ENCODE measurements around the gene CPPED1.

Gene CPPED1

DNA sequence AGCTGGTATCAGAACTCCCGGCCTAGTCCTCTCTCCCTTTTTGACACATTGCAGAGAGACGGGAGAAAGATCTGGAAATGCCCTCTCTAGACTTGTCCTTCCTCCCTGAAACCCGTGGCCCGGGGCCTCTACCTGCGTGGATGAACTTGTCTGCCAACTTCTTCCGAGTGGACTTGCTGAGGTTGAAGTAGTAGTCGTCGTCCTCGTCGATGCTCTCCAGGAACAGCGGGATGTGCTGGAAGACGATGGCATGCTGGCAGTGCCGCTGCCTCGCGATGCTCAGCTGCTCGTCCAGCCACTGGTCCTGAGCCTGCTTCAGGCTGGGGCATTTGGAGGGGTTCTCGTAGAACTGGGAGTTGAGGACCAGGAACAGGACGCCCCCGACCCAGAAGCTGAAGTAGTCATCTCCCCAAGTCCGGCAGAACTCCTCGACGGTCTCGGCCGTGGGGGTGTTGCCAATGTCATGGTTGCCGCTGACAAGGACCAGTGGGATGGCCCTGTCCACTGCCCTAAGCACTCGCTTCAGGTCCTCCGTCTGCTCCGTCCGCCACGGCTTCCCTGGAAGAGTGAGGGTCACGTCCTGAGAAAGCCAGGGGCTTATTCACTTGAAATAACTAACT is 99.1 kb downstream of the CPPED1 start:
- no peak for DNase-seq (ENCODE audit: low read depth)
- no peak overlapping the region for H3K4me3 ChIP-seq (ENCODE audit: control insufficient read depth, low read depth, low read length)
- TF ChIP-seq, protein P1, sequence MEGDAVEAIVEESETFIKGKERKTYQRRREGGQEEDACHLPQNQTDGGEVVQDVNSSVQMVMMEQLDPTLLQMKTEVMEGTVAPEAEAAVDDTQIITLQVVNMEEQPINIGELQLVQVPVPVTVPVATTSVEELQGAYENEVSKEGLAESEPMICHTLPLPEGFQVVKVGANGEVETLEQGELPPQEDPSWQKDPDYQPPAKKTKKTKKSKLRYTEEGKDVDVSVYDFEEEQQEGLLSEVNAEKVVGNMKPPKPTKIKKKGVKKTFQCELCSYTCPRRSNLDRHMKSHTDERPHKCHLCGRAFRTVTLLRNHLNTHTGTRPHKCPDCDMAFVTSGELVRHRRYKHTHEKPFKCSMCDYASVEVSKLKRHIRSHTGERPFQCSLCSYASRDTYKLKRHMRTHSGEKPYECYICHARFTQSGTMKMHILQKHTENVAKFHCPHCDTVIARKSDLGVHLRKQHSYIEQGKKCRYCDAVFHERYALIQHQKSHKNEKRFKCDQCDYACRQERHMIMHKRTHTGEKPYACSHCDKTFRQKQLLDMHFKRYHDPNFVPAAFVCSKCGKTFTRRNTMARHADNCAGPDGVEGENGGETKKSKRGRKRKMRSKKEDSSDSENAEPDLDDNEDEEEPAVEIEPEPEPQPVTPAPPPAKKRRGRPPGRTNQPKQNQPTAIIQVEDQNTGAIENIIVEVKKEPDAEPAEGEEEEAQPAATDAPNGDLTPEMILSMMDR (conservative IDR thresholded peaks at IDR 0.05; ENCODE audit: control insufficient read depth, insufficient read depth, low read depth, low read length), result no peak

- peak; percentile 41 for DNase-seq (ENCODE audit: low read depth)
- TF ChIP-seq, protein P1 (conservative IDR thresholded peaks at IDR 0.05; ENCODE audit: control insufficient read depth, insufficient read depth, low read depth, low read length), result no peak
Measured at GRCh38 chr16:12703935-12704334, 99.8 kb downstream of the CPPED1 start.

DNA sequence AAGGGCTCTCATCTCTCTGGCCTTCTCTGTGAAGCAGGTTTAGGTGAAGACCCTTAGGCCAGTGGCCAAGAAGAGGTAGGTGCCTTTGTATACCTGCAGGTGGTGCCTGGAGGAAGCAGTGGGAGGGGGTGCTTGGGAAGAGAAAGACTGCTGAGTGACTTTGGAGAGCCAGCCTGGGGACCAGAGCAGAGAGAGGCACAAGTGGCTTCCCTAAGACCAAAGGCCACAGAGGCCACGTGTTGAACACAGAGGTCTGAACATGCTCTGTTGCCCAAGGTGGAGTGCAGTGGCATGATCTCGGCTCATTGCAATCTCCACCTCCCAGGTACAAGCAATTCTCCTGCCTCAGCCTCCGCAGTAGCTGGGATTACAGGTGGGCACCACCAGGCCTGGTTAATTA is 103.5 kb downstream of the CPPED1 start:
- TF ChIP-seq, protein P1 (conservative IDR thresholded peaks at IDR 0.05; ENCODE audit: control insufficient read depth, insufficient read depth, low read depth, low read length), result no peak
- no peak overlapping the region for H3K4me3 ChIP-seq (ENCODE audit: control insufficient read depth, low read depth, low read length)
- DNase-seq (ENCODE audit: low read depth), result no peak

More at GRCh38 chr16:12703935-12704334, 99.8 kb downstream of the CPPED1 start:
- no peak overlapping the region for H3K4me3 ChIP-seq (ENCODE audit: control insufficient read depth, low read depth, low read length)

DNA sequence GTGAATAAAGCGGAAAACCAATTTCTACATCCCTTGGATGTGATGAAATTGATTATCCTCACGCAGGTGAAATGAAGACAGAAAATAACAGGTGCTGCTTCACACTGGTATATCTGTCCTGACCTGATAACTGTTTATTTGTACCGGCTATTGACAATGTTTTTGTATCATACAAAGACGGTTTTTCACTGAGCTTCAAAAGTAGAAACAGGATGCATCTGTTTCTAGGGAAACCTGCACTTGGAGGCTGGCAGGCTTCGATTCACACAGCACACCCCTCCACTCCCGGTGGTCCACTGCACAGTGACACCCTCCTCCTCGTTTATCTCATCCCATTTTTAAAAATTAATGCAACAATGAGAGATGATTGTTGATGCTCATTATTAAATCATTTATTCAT is 104.5 kb downstream of the CPPED1 start:
- H3K4me3 ChIP-seq (ENCODE audit: control insufficient read depth, low read depth, low read length), result no peak overlapping the region
- TF ChIP-seq, protein P1 (conservative IDR thresholded peaks at IDR 0.05; ENCODE audit: control insufficient read depth, insufficient read depth, low read depth, low read length), result no peak
- no peak for DNase-seq (ENCODE audit: low read depth)

- TF ChIP-seq, protein P1 (conservative IDR thresholded peaks at IDR 0.05; ENCODE audit: control insufficient read depth, insufficient read depth, low read depth, low read length), result no peak
- DNase-seq (ENCODE audit: low read depth), result no peak
- no peak overlapping the region for H3K4me3 ChIP-seq (ENCODE audit: control insufficient read depth, low read depth, low read length)
Measured at GRCh38 chr16:12697437-12697836, 106.2 kb downstream of the CPPED1 start.

GRCh38 chr16:12695454-12695853 is 108.2 kb downstream of the CPPED1 start:
- TF ChIP-seq, protein P1 (conservative IDR thresholded peaks at IDR 0.05; ENCODE audit: control insufficient read depth, insufficient read depth, low read depth, low read length), result no peak
- H3K4me3 ChIP-seq (ENCODE audit: control insufficient read depth, low read depth, low read length), result no peak overlapping the region
- DNase-seq (ENCODE audit: low read depth), result no peak

DNA sequence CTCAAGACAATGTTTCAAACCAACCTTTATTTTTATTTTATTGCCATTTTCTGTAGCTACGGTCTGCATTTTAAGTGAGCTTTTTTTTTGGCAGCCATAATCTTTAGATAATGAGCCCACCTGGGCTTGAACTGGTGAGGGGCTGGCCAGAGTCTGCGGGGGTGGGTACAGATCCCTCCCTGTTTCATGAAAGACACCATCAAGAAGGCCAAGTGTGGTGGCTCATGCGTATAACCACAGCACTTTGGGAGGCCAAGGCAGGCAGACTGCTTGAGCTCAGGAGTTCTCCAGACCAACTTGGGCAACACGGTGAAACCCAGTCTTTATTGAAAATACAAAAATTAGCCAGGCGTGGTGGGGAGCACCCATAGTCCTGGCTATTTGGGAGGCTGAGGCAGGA is 113.7 kb downstream of the CPPED1 start:
- no peak overlapping the region for H3K4me3 ChIP-seq (ENCODE audit: control insufficient read depth, low read depth, low read length)
- TF ChIP-seq, protein P1 (conservative IDR thresholded peaks at IDR 0.05; ENCODE audit: control insufficient read depth, insufficient read depth, low read depth, low read length), result no peak
- DNase-seq (ENCODE audit: low read depth), result no peak
